DMS153 treated with DMSO at 0.1 percent for 48 hours (cell line): Measurements from ENCODE around the gene ITGA2B.

Source experiments
- DNase-seq: peaks from one replicate; lab custom pipeline; 2025; ENCODE audit not compliant: unreplicated experiment; lab: John Stamatoyannopoulos, UW

ITGA2B gene

DNA sequence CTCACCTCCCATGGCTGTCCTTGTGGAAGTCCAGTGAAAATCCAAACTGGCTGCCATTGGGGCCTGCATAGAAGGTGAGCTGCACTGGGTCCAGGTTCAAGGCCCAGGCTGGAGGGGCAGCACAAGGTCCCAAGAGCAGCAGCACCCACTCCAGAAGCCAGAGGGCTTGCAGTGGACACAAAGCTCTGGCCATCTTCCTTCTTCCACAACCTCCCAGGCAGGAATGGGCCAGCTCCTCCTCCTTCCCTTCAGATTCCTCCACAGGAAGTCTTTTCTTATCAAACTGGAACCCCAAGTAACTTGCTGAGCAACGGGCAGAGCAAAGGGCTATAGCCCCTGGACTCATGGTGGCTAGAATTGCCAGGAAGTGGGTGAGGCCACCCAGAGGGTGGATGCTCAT lies at the start of gene ITGA2B:
Gene ITGA2B (minus strand): TSS at position 369 of the 400 bp plus-strand sequence. CDS start 176 bp downstream, at position 193.
- no peak for DNase-seq

DNA sequence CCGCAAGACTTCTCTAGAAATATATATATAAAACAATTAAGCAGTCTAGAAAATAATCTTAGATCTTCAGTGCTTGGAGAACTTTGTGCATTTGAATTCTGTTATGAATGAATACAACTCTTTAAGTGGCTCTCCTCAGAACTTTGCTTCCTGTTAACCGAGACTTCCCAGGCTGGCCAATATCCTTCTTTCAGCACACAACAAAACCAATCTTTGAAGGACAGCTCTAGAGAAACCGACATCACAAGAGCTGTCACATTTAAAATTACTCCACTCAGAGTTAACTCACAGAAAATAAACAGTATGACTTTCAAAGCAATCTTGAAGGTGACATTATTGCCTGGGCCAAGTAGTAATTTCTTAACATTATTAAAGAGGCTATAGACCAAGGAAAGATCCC lies 49.7 kb upstream of the ITGA2B start:
- no peak for DNase-seq

DNA sequence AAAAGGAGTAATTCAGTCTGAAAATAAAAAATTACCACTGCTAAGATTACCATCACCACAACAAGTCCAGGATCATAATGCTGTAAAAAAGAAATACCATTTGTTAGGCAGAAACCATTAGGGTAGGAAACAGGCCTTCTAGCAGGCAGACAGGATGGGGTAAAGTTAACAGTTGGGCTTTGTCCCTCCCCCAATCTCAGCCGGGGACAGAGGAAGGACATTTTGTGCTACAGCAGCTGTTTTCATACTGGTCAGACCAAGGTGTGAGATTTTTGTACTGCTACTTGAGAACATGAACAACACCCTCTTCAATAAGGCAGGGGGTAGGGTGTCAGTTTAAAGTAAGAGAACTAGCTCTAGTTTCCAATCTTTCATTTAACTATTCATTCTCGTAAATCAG lies 49.2 kb upstream of the ITGA2B start:
- no peak for DNase-seq

DNA sequence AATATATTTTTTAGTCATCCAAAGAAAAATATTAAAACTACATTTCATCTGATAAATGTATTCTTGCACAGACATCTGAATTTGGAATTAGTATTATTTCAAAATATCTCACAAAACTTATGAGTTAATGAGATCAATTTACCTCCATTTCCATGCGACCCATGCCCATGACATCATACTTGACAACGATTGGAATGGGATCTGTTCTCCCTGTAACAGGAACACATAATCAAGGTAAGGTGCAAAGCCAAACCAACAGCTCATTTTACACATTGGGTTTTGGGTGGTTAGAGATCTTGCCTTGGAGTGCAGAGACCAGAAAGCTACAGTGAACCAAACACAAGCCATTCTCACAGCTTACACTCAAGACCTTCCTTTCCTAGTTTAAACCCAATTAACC lies 46.9 kb upstream of the ITGA2B start:
- DNase-seq = no peak

DNA sequence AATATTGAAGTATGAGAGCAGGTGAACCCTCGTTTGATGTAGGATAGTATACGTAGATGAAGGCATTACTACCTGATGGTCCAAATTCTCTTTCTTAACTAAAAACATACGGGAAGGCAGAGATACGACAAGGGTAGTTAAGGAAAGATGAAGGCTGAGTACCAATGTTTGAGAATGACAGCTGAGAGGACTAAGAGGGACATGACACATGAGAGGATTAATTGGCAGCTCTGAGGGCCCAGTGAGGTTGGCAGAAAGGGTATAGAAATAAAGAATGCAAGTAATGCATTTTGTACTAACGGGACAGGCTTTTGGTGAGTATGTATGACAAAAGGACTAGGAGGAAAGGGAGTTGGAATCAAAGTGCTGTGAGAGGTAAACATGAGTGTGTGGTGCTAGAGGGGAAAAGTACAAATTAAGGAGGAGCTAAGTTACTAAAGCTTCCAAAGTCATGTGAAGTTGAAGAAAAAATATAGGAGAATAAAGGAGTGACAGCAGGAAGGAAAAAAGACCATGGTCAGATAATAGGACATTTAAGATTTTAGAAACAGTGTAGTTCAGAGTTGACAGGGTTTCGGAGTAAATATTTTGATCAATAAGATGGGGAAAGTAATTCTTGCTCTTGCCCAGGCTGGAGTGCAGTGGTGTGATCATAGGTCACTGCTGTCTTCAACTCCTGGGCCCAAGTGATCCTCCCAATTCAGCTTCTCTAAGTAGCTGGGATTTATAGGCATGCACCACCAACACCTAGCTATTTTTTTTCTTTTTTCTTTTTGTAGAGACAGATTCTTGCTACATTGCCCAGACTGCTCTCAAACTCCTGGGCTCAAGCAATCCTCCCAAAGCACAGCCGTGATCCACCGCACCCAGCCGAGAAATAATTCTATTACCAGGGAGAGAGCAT lies 43.1 kb upstream of the ITGA2B start:
- no peak for DNase-seq

DNA sequence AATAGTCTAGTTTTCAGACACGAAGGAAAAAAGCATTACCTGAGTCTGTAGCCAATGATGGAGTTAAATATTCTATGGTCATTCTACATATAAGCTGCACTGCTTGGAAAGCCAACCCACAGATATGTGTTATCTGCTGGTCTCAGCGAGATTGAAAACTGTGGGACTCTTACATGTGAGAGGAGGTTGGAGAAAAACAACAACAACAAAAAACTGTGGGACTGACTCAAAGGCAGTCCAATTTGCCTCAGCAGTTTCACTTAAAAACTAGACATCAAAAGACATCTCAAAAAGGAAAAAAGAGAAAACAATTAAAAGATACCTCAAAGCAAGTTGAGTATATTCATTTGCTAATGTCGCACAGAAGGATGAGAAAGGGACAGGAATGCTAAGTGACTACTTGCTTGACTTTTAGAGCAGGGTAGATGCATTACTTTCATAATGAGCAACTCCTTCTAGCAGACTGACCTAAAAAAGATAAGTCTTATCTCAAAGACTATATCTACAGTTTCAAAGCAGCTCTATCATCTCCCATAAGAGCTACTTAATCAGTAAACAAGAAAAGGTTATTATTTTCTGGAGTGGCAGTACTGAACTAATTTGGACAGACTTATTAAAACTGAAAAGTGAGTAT lies 35.5 kb upstream of the ITGA2B start:
- no peak for DNase-seq

DNA sequence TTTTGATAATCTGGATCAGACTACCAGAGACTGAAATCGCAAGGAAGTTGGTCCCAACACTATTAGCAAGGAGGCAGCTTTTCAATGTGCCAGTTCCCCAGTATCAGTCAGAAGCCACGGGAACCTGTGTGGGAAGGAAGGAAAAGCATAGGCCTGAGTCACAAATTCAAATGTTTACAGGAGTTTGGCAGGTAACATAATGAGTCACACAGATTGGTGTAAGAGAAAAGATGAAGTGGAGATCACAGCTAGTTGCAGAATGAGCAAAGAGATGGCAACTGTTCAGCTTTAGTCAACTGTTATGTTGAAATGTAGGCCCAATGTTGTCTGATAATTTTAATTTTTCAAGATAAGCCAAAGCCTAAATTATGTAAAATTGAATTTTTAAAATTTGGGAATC lies 28.1 kb upstream of the ITGA2B start:
- DNase-seq = no peak

DNA sequence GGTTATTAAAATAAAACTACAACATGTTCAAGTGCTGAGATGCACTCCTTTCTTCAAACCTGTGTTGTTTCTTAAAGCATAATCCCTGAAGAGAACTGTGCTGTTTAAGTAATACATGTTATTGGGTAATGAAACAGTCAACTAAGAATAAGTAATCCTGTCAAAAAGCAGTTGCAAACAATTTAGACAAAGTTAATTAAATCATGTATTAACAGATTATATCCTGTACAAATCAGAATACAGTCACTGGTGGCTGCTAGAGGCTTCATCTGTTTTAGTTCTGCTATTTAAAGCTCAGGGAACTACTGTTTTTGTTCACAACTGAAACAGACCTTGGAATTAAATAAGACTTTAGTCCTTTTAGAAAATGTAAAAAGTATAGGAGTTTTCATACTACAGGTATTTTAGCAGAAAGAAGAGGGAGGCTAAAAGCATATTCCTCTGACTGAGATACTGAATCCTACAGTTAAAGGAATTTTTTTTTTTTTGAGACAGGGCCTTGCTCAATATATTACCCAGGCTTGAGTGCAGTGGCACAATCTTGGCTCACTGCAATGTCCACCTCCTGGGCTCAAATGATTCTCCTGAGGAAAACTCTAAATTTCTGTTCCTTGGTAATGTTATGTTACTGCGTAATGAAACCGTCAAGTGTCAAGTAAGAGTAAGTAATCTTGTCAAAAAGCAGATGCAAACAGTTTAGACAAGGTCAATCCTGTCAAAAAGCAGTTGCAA lies 27.3 kb upstream of the ITGA2B start:
- no peak for DNase-seq

DNA sequence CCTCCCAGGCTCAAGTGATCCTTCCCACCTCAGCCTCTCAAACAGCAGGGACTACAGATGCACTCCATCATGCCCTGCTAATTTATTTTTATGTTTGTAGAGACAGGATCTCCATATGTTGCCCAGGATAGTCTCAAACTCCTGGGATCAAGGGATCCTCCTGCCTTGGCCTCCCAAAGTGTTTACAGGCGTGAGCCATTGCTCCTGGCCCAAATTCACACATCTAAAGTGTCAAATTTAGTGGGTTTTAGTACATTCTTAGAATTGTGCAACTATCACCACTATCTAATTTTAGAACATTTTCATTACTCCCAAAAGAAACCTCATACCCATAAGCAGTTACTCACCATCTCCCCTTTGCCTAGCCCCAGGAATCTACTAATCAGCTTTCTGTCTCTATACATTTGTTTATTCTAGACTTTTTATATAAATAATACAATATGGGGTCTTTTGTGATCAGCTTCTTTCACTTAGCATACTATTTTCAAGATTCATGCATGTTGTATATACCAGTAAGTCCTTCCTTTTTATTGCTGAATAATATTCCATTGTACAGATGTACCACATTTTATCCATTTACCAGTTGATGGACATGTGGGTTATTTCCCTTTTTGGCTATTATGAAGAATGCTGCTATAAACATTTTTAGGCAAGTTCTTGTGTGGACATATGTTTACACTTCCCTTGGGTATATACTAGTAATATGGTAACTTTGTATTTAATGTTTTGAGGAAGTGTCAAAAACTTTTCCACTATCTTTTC lies 25.1 kb upstream of the ITGA2B start:
- no peak for DNase-seq

DNA sequence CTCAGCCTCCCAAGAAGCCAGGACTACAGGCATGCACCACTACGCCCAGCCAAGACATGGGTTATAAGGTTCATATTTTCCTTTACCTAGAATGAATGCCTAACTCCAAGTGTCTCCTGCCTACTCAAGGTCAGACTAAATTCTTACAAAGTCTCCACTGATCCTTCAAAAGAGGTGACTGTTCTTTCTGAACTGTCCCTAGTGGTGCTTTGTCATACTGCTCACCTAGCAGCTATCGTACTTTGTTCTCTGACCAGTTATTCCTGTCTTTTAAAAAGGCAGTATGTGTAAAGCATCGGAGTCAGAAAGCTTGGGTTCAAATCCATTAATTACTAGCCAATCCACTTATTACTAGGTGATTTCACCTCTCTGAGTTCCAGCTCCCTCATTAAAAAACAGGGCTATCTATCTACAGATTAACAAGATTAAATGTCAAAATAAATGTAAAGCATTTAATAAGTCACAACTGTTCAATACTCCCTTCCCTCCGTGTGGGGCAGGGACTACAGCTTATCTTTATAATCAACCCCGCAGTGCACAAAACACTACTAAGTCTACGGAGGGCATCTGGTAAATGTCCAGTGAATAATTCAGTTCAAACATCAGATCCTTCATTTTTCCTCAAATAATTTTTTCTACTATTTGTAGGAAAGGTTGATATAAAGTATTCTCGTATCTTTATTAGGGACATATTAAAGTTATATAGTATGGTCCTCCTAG lies 20.0 kb upstream of the ITGA2B start:
- no peak for DNase-seq

DNA sequence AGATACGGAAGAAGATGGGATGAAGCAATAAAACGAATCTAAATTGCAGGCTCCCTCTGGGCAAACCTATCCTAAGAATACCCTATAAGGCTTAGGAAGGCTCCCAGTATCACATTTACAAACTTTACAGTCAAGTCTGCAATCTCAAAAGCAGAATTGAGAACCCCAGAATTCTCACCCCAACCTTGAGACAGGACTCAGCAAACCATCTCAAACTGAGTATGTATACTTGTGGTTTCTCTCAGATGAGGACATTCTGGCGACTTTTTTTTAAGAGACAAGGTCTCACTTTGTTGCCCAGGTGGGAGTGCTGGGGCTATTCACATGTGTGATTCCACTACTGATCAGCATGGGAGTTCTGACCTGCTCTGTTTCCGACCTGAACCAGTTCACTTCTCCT lies 19.3 kb upstream of the ITGA2B start:
- DNase-seq = no peak

DNA sequence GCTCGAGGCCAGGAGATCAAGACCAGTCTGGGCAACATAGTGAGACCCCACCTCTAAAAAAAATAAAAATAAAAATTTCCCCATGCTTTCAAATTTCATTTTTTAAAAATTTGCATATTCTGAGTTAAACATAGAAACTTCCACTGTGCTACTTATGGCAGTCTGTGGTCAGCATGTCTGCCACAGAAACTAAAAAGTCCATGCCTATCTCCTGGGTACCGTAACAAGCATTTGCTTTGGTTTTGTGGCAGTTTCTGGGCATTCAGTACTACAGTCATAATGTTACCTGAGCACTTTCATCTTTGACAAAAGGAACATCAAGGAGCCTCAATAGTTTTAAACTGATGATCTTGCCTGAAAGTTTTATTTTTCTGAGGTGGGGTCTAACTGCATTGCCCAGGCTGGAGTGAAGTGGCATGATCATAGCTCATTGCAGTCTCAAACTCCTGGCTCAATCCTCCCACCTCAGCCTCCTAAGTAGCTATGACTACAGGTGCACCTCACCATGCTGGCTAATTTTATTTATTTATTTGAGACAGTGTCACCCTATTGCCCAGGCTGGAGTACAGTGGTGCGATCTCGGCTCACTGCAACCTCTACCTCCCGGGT lies 13.2 kb upstream of the ITGA2B start:
- no peak for DNase-seq

DNA sequence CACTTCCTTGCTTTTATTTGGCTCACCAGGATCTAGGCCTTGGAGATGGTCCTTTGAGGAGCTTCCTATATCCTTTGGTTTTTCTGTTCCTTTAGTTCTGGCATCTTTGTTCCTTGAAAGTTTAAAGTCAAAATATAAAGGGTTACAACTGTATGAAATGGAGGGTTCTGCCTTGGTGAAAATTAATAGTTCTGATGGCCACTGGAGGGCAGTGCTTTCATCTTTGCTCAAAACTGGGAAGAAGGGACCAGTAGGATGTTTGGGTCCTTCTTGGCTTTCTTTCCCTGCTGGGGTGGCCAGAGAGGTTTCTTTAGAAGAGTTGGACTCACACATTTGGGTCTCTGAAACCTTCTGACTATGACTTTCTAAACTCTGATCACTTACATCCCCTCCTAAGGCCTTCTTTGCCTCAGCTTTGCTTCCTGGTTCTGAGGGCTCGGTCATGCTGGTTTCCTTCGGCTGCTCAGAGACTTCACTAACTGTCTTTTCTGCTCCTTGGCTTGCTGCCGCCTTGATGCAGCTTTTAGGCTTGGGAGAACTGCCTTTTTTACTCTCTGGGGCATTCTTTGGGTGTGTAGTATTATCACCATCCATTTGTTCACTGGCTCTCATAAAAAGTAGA lies 10.9 kb upstream of the ITGA2B start:
- no peak for DNase-seq

DNA sequence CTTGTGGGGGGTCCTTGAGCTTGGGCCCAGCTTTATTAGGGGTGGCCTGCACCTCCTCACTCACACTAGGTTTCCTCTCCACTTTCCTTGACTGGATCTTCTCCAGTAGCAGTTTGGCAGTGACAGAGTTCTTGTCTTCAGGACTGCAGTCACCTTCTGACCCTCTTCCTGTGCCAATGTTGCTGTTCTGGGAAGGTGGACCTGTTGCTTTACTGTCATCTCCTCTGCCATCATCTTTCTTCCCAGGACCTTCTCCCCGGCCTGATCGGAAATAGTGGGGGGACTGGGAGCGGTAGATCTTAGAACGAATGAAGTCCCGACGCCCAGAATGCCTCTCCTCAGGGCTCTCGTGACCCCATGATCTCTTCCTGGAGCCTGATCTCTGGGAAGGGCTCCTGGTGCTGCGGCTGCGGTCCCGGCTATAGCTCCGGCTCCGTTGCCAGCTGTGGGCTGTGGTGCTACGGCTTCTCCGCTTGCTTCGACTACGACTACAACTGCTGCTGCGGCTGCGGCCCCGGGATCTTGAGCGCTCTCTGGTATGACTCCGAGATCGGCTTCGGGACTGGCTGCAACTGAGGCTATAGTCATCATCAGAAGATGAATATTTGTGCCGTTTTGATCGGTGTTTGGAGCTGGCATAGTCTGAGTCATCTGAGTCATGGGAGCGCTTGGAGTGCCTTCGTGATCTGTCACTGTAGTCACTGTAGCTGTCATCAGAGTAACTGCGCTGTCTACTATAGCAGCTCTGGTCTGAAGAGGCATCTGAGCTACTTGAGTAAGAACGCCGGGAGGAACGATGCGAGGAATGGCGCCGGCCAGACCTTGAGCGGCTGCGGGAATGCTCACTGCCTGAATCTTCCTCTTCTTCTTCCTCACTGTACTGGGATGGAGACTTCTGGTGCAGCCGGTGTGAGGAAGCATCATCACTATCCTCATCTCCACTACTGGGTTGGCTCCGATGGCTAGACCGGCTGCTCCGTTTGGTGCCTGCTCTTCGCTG lies 9.5 kb upstream of the ITGA2B start:
- DNase-seq = no peak

DNA sequence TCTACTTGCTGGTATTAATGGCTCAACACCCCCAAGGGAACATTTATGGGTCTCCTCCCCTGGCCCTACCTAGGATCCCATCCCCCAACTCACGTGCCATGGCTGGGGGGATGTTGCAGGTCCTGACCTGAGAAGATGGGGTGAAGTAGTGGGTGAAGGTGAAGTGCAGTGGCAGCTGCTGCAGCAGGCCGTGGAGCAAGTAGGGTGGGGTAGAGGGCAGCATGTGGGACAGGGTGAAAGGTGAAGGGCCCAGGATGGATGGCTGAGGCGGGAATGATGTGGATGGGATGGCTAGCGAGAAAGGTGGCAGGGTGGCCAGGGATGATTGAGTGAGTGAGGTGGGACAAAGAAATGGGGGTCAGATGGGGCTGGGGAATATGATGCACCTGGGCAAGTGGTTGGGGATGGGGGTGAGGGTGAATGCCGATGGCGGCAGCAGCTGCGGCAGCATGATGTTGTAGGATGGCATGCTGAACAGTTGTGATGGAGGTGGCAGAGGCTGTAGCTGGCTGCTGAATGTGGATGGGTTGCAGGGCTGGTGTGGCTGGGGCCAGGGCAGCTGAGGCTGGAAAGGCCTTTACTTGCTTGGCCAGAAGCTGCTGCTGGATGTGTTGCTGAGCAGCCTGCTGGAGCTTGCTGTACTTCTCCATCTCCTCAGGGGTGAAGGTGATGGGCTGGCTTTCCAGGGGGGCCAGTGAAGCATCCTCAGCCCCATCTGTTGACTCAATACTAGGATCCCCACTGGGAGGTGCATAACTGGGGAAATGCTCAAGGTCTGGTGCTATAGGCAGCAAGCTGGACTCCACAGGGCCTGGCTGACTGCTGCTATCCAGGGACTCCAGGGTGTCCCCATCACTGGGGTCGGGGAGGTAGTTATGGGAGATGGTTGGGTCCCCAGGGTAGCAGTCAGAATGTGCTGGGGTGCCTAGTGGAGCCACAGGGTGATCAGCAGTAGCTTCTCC lies 8.3 kb upstream of the ITGA2B start:
- DNase-seq = no peak

DNA sequence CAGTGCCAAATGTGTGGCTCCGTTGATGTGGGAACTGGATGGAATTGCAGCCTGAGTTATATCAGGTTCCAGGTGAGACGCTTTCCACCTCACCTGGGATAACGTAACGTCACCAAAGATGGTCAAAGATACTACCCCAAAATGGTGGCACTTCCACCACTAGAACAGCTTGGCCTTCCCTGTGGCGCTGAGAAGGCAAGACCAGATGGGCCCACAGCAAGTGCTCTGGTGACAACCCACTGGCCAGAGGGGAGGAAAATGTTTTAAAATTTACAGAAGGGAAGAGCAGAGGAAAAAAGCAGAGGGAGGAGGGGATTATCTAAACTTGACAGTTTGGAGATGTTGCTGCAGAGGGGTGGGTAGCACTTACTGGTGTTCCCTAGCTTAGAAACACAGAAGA lies 7.5 kb upstream of the ITGA2B start:
- no peak for DNase-seq

DNA sequence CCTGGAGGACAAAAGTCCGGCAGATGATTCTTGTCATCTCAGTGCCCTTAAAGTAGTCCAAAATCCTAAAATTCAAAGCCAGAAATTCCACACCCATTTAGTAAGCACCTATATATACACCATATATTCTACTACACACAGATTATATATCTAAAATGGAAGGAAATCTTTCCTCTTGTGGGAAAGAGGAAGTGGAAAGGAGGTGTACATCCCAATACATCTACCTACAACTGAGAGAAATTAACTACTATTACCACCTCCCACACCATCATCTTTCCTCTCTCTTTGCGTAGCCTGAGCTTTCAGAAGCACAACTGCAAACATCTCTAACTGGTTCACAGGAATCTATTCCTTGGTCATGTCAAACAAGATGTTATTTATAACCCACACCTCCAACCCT lies 5.4 kb upstream of the ITGA2B start:
- no peak for DNase-seq
